Measurements from ENCODE around the gene TRERF1. TPM values are rescaled to one million over a fixed set of nuclear protein-coding genes. Genes with fewer than 3 reads are reported as not detected.

TRERF1 gene
- polyA plus RNA-seq: 5.1 TPM
- long read RNA-seq, donor 1: 0 reads
- long read RNA-seq, donor 2: 0 reads
- long read RNA-seq, donor 3: 0 reads
- long read RNA-seq, donor 4: 0 reads
- long read RNA-seq, donor 5: 0 reads
- long read RNA-seq, donor 6: 0 reads
- long read RNA-seq, donor 7, partial matches to known transcripts: 6 of 6 reads
- long read RNA-seq, donor 7, other reads (novel, unspliced or antisense): 0 of 6 reads
- long read RNA-seq, donor 8: 0 reads
- long read RNA-seq, donor 9: 0 reads
- long read RNA-seq, donor 10: 0 reads
- long read RNA-seq, donor 11: 0 reads

GRCh38 chr6:42451333-42452170 lies at the start of gene TRERF1:
TSS of gene TRERF1 (minus strand) at chr6:42451926. CDS start at chr6:42269590, 182,336 bp downstream.
- Histone ChIP-seq H3K9me3 (ENCODE audit: control insufficient read depth, low read depth, low read length) (no peaks in the 10 kb centered on the region), H3K4me1 (ENCODE audit: control insufficient read depth, insufficient read depth, low read length) (peaks cover 13% of the 10 kb centered on the region), H3K27ac (ENCODE audit: low read length) (peak within 1 kb of the TSS; percentile 67), H3K4me3 (ENCODE audit: low read length) (peak within 1 kb of the TSS; percentile 66), H3K27me3 (ENCODE audit: control insufficient read depth, insufficient read depth, low read length) (no peaks in the 10 kb centered on the region), H3K36me3 (ENCODE audit: control insufficient read depth, insufficient read depth, low read length) (no peaks in the 10 kb centered on the region)
- peak; percentile 47 to 78 for DNase-seq
- 0% methylated on average over 5 of the region's 36 CpGs for WGBS (ENCODE audit: insufficient coverage, low lambda C conversion rate)

GRCh38 chr6:42498473-42499128 lies 46.9 kb upstream of the TRERF1 start:
- H3K9me3 ChIP-seq (ENCODE audit: control insufficient read depth, low read depth, low read length): no peaks in the 10 kb centered on the region
- no peak overlapping the region for H3K27ac ChIP-seq (ENCODE audit: low read length)
- H3K27me3 ChIP-seq (ENCODE audit: control insufficient read depth, insufficient read depth, low read length): no peaks in the 10 kb centered on the region
- H3K4me3 ChIP-seq (ENCODE audit: low read length): no peak overlapping the region
- no CpG with 5 or more reads among the region's 7 CpGs for WGBS (ENCODE audit: insufficient coverage, low lambda C conversion rate)
- no peaks in the 10 kb centered on the region for H3K36me3 ChIP-seq (ENCODE audit: control insufficient read depth, insufficient read depth, low read length)
- DNase-seq: peak; percentile 40 to 74
- no peaks in the 10 kb centered on the region for H3K4me1 ChIP-seq (ENCODE audit: control insufficient read depth, insufficient read depth, low read length)

GRCh38 chr6:42493914-42494539 lies 42.3 kb upstream of the TRERF1 start:
- H3K27me3 ChIP-seq (ENCODE audit: control insufficient read depth, insufficient read depth, low read length): no peaks in the 10 kb centered on the region
- no CpG with 5 or more reads among the region's 14 CpGs for WGBS (ENCODE audit: insufficient coverage, low lambda C conversion rate)
- H3K4me3 ChIP-seq (ENCODE audit: low read length): no peak overlapping the region
- no peaks in the 10 kb centered on the region for H3K4me1 ChIP-seq (ENCODE audit: control insufficient read depth, insufficient read depth, low read length)
- H3K27ac ChIP-seq (ENCODE audit: low read length): no peak overlapping the region
- no peaks in the 10 kb centered on the region for H3K9me3 ChIP-seq (ENCODE audit: control insufficient read depth, low read depth, low read length)
- no peak for DNase-seq
- no peaks in the 10 kb centered on the region for H3K36me3 ChIP-seq (ENCODE audit: control insufficient read depth, insufficient read depth, low read length)

GRCh38 chr6:42488129-42488528 lies 36.4 kb upstream of the TRERF1 start:
- DNase-seq: no peak
- H3K27ac ChIP-seq (ENCODE audit: low read length): no peak overlapping the region
- H3K9me3 ChIP-seq (ENCODE audit: control insufficient read depth, low read depth, low read length): no peaks in the 10 kb centered on the region
- H3K4me3 ChIP-seq (ENCODE audit: low read length): no peak overlapping the region
- WGBS (ENCODE audit: insufficient coverage, low lambda C conversion rate): 72% methylated on average over 2 of the region's 2 CpGs
- H3K27me3 ChIP-seq (ENCODE audit: control insufficient read depth, insufficient read depth, low read length): no peaks in the 10 kb centered on the region
- H3K36me3 ChIP-seq (ENCODE audit: control insufficient read depth, insufficient read depth, low read length): no peaks in the 10 kb centered on the region
- no peaks in the 10 kb centered on the region for H3K4me1 ChIP-seq (ENCODE audit: control insufficient read depth, insufficient read depth, low read length)

- no peak overlapping the region for H3K4me3 ChIP-seq (ENCODE audit: low read length)
- H3K4me1 ChIP-seq (ENCODE audit: control insufficient read depth, insufficient read depth, low read length): no peaks in the 10 kb centered on the region
- no peaks in the 10 kb centered on the region for H3K9me3 ChIP-seq (ENCODE audit: control insufficient read depth, low read depth, low read length)
- H3K27me3 ChIP-seq (ENCODE audit: control insufficient read depth, insufficient read depth, low read length): no peaks in the 10 kb centered on the region
- DNase-seq: no peak
- WGBS (ENCODE audit: insufficient coverage, low lambda C conversion rate): no CpG with 5 or more reads among the region's 1 CpG
- no peaks in the 10 kb centered on the region for H3K36me3 ChIP-seq (ENCODE audit: control insufficient read depth, insufficient read depth, low read length)
- H3K27ac ChIP-seq (ENCODE audit: low read length): no peak overlapping the region
These were observed 32.5 kb upstream of the TRERF1 start for GRCh38 chr6:42484261-42484660.

- no peak overlapping the region for H3K27ac ChIP-seq (ENCODE audit: low read length)
- WGBS (ENCODE audit: insufficient coverage, low lambda C conversion rate): 0% methylated on average over 1 of the region's 1 CpG
- no peak overlapping the region for H3K4me3 ChIP-seq (ENCODE audit: low read length)
- no peaks in the 10 kb centered on the region for H3K9me3 ChIP-seq (ENCODE audit: control insufficient read depth, low read depth, low read length)
- H3K27me3 ChIP-seq (ENCODE audit: control insufficient read depth, insufficient read depth, low read length): no peaks in the 10 kb centered on the region
- peak in 1 of 2 donors; percentile 18 for DNase-seq
- H3K36me3 ChIP-seq (ENCODE audit: control insufficient read depth, insufficient read depth, low read length): no peaks in the 10 kb centered on the region
- no peaks in the 10 kb centered on the region for H3K4me1 ChIP-seq (ENCODE audit: control insufficient read depth, insufficient read depth, low read length)
These were observed 30.4 kb upstream of the TRERF1 start for GRCh38 chr6:42482174-42482573.

GRCh38 chr6:42471714-42472113 lies 20.0 kb upstream of the TRERF1 start:
- Histone ChIP-seq H3K36me3 (ENCODE audit: control insufficient read depth, insufficient read depth, low read length) (no peaks in the 10 kb centered on the region), H3K9me3 (ENCODE audit: control insufficient read depth, low read depth, low read length) (peaks cover 5% of the 10 kb centered on the region), H3K27me3 (ENCODE audit: control insufficient read depth, insufficient read depth, low read length) (no peaks in the 10 kb centered on the region), H3K27ac (ENCODE audit: low read length) (no peak overlapping the region), H3K4me1 (ENCODE audit: control insufficient read depth, insufficient read depth, low read length) (no peaks in the 10 kb centered on the region), H3K4me3 (ENCODE audit: low read length) (no peak overlapping the region)
- WGBS (ENCODE audit: insufficient coverage, low lambda C conversion rate): no CpG with 5 or more reads among the region's 3 CpGs
- no peak for DNase-seq

- Histone ChIP-seq H3K27ac (ENCODE audit: low read length) (no peak overlapping the region), H3K4me1 (ENCODE audit: control insufficient read depth, insufficient read depth, low read length) (no peaks in the 10 kb centered on the region), H3K9me3 (ENCODE audit: control insufficient read depth, low read depth, low read length) (peaks cover 5% of the 10 kb centered on the region), H3K4me3 (ENCODE audit: low read length) (no peak overlapping the region), H3K27me3 (ENCODE audit: control insufficient read depth, insufficient read depth, low read length) (no peaks in the 10 kb centered on the region), H3K36me3 (ENCODE audit: control insufficient read depth, insufficient read depth, low read length) (no peaks in the 10 kb centered on the region)
- 43% methylated on average over 1 of the region's 3 CpGs for WGBS (ENCODE audit: insufficient coverage, low lambda C conversion rate)
- DNase-seq: no peak
These were observed 19.4 kb upstream of the TRERF1 start for GRCh38 chr6:42471142-42471541.

- Histone ChIP-seq H3K9me3 (ENCODE audit: control insufficient read depth, low read depth, low read length) (peaks cover 5% of the 10 kb centered on the region), H3K36me3 (ENCODE audit: control insufficient read depth, insufficient read depth, low read length) (no peaks in the 10 kb centered on the region), H3K4me1 (ENCODE audit: control insufficient read depth, insufficient read depth, low read length) (no peaks in the 10 kb centered on the region), H3K4me3 (ENCODE audit: low read length) (no peak overlapping the region), H3K27ac (ENCODE audit: low read length) (no peak overlapping the region), H3K27me3 (ENCODE audit: control insufficient read depth, insufficient read depth, low read length) (no peaks in the 10 kb centered on the region)
- no peak for DNase-seq
- WGBS (ENCODE audit: insufficient coverage, low lambda C conversion rate): no CpG with 5 or more reads among the region's 1 CpG
These were observed 16.5 kb upstream of the TRERF1 start for GRCh38 chr6:42468273-42468672.

GRCh38 chr6:42467651-42468050 lies 15.9 kb upstream of the TRERF1 start:
- no peaks in the 10 kb centered on the region for H3K27me3 ChIP-seq (ENCODE audit: control insufficient read depth, insufficient read depth, low read length)
- peaks cover 5% of the 10 kb centered on the region for H3K9me3 ChIP-seq (ENCODE audit: control insufficient read depth, low read depth, low read length)
- H3K4me1 ChIP-seq (ENCODE audit: control insufficient read depth, insufficient read depth, low read length): no peaks in the 10 kb centered on the region
- no peak for DNase-seq
- no peaks in the 10 kb centered on the region for H3K36me3 ChIP-seq (ENCODE audit: control insufficient read depth, insufficient read depth, low read length)
- no peak overlapping the region for H3K27ac ChIP-seq (ENCODE audit: low read length)
- H3K4me3 ChIP-seq (ENCODE audit: low read length): no peak overlapping the region
- WGBS (ENCODE audit: insufficient coverage, low lambda C conversion rate): no CpG with 5 or more reads among the region's 1 CpG

Measured in large intestine (tissue), 12 donors.